MCF 10A (cell line): ENCODE measurements around the gene UBE2N. TPM values are rescaled to one million over a fixed set of nuclear protein-coding genes. Genes with fewer than 3 reads are reported as not detected.
A peak's percentile ranks its signal among the peaks of the same experiment; 100 is the strongest.
"Not testable (repeated sequence)": the region's sequence is repeated elsewhere in the genome, so short reads cannot be mapped to it uniquely, and the experiment has no call there.

ENCODE experiments used
- BruUV-seq: library from RNA; stranded (reverse); fragments of 400-500 nt; replicated peaks from 2 replicates; lab custom pipeline; 2021; lab: Mats Ljungman, UMichigan
- CTCF ChIA-PET: fragments of 300-600 bp; sonication (Branson Sonifier 250); formaldehyde crosslinking; extraction: SDS; loops from one replicate; lab custom pipeline; 2021; ENCODE audit warnings: antibody characterized with exemption, inconsistent platforms; lab: Yijun Ruan, JAX
- POLR2A ChIA-PET: fragments of 300-600, 350-650 bp; sonication (Branson Sonifier 250); formaldehyde crosslinking; extraction: SDS; loops from one replicate; lab custom pipeline; 2020; ENCODE audit warnings: antibody characterized with exemption, inconsistent platforms; lab: Yijun Ruan, JAX
- DNase-seq: peaks from one replicate; pipeline ENCODE4 v3.0.0-alpha.2; 2018; ENCODE audit not compliant: unreplicated experiment
- H3K27ac Mint-ChIP-seq: one replicate; pipeline ENCODE4 v1.8.0; 2022; ENCODE audit warnings: mild to moderate bottlenecking, low read depth, mixed read lengths; ENCODE audit not compliant: unreplicated experiment
- H3K27me3 Mint-ChIP-seq: one replicate; pipeline ENCODE4 v1.8.0; 2022; ENCODE audit warnings: mixed read lengths; ENCODE audit not compliant: insufficient read depth, unreplicated experiment
- H3K36me3 Mint-ChIP-seq: one replicate; pipeline ENCODE4 v1.8.0; 2022; ENCODE audit warnings: mild to moderate bottlenecking, moderate library complexity, mixed read lengths; ENCODE audit not compliant: insufficient read depth, unreplicated experiment
- H3K4me1 Mint-ChIP-seq: one replicate; pipeline ENCODE4 v1.8.0; 2022; ENCODE audit warnings: mixed read lengths; ENCODE audit not compliant: insufficient read depth, unreplicated experiment
- H3K4me3 Mint-ChIP-seq: one replicate; pipeline ENCODE4 v1.8.0; 2022; ENCODE audit warnings: mild to moderate bottlenecking, moderate library complexity, mixed read lengths; ENCODE audit not compliant: unreplicated experiment
- H3K9me3 Mint-ChIP-seq: one replicate; pipeline ENCODE4 v1.8.0; 2022; ENCODE audit warnings: mixed read lengths; ENCODE audit not compliant: unreplicated experiment
- CTCF ChIP-seq: fragments of 200-600 bp; IDR thresholded peaks from one replicate; pipeline ENCODE4 v1.8.0; 2022; ENCODE audit warnings: antibody characterized with exemption, mild to moderate bottlenecking; ENCODE audit not compliant: unreplicated experiment
- intact Hi-C: fragments of 100-400 bp; cut with micrococcal nuclease; formaldehyde crosslinking; loops from 2 replicates; pipeline ENCODE4 v1.14.1; 2022
- total RNA-seq: library from RNA; stranded (reverse); gene quantifications from 2 replicates; pipeline ENCODE4 v1.2.3, GENCODE V29; 2022

The UBE2N gene
- total RNA-seq, 1 experiment from 2014 or later: 144 TPM

DNA sequence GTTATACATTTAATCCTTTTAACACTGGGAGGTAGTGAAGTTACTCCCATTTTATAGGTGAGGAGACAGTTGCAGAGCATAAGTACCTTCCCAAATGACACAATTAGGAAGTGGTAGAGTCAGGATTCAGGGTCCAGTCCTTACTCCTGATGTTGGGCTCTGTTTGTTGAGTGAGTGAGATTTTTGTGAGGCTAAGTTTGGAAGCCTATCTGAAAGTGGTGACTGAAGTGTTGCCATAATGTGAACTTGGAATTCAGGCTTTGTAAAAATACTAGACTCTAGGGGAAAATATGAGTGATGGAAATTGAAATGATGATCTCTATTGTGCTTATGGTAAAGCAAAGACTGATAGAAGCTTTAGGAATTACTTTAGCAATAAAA is 61.8 kb downstream of the UBE2N start:
- H3K4me3 Mint-ChIP-seq: peak overlapping the region; percentile 98

GRCh38 chr12:93379326-93379980 is 62.3 kb downstream of the UBE2N start:
- ChIA-PET CTCF (interaction anchor here (0.6 to 6.7 kb wide), 8 partner anchors 18 to 473 kb away, joined by 3 to 64 read pairs (median 13); no protein-coding TSS in a partner anchor), POLR2A (interaction anchor here (0.6 to 6.1 kb wide), 19 partner anchors 135 to 1181 kb away, joined by 3 to 53 read pairs (median 4); partner anchors contain the start of genes CEP83 and EEA1)
- TSS peak; percentile 52 for BruUV-seq
- Mint-ChIP-seq H3K4me3 (peak overlapping the region; percentile 98), H3K27me3 (no peaks in the 10 kb centered on the region), H3K36me3 (peaks cover 9% of the 10 kb centered on the region), H3K27ac (peak overlapping the region; percentile 50), H3K9me3 (no peaks in the 10 kb centered on the region), H3K4me1 (peaks cover 24% of the 10 kb centered on the region)
- no peak for TF ChIP-seq CTCF
- peak; percentile 38 for DNase-seq
- intact Hi-C loops: loop anchor here (1.0 to 5.0 kb wide), 3 partner anchors 137 to 392 kb away; no protein-coding TSS in a partner anchor

More for the DNA sequence above, 61.8 kb downstream of the UBE2N start:
- H3K27me3 Mint-ChIP-seq: no peaks in the 10 kb centered on the region
- no peaks in the 10 kb centered on the region for H3K9me3 Mint-ChIP-seq
- H3K27ac Mint-ChIP-seq: peak overlapping the region; percentile 50
- no peak for TF ChIP-seq CTCF
- intact Hi-C loops: loop anchor here (1.0 to 5.0 kb wide), 6 partner anchors 138 to 453 kb away; partner anchors contain the start of gene EEA1
- POLR2A ChIA-PET: interaction anchor here (0.6 to 6.1 kb wide), 16 partner anchors 48 to 480 kb away, joined by 3 to 53 read pairs (median 4); partner anchors contain the start of gene EEA1
- H3K4me1 Mint-ChIP-seq: peaks cover 25% of the 10 kb centered on the region
- BruUV-seq: no TSS peak
- CTCF ChIA-PET: interaction anchor here (0.5 to 6.7 kb wide), 27 partner anchors 9 to 595 kb away, joined by 3 to 64 read pairs (median 6); no protein-coding TSS in a partner anchor
- DNase-seq: no peak
- H3K36me3 Mint-ChIP-seq: peaks cover 10% of the 10 kb centered on the region

DNA sequence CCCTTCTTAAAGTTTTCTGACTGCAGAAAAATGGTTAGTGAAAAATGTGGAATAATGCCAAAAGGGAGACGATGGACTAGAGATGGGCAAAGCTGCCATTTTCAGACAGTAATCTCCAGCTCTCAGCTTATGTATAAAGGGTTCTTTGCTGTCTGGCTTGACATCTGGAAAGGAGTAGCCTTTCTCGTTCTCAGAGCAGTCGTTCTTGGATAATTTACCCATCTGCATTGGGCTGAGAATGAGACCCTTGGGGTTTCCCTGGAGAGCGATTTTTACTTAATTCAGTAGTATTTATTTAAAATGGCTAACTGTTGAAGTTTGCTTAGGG is 62.8 kb downstream of the UBE2N start:
- no peak for DNase-seq
- H3K4me1 Mint-ChIP-seq: peaks cover 24% of the 10 kb centered on the region

GRCh38 chr12:93378196-93378997 is 63.4 kb downstream of the UBE2N start:
- H3K9me3 Mint-ChIP-seq, H3K36me3 Mint-ChIP-seq, H3K27me3 Mint-ChIP-seq, BruUV-seq: not testable (repeated sequence)
- intact Hi-C loops: loop anchor here (2.0 to 5.0 kb wide), 2 partner anchors 136 to 252 kb away; no protein-coding TSS in a partner anchor
- H3K4me1 Mint-ChIP-seq: peaks cover 24% of the 10 kb centered on the region
- peak overlapping the region; percentile 98 for H3K4me3 Mint-ChIP-seq
- peak; percentile 64 for DNase-seq
- H3K27ac Mint-ChIP-seq: peak overlapping the region; percentile 50
- CTCF ChIA-PET: interaction anchor here (6.7 kb wide), 1 partner anchor 19 kb away, joined by 40 read pairs; no protein-coding TSS in a partner anchor
- POLR2A ChIA-PET: interaction anchor here (0.7 to 6.1 kb wide), 15 partner anchors 134 to 1081 kb away, joined by 3 to 53 read pairs (median 4); partner anchors contain the start of genes CEP83 and EEA1

More for the DNA sequence above, 62.8 kb downstream of the UBE2N start:
- H3K27ac Mint-ChIP-seq: peak overlapping the region; percentile 50
- intact Hi-C loops: loop anchor here (1.0 to 5.0 kb wide), 3 partner anchors 137 to 392 kb away; no protein-coding TSS in a partner anchor
- ChIA-PET POLR2A (interaction anchor here (0.7 to 6.1 kb wide), 15 partner anchors 135 to 1182 kb away, joined by 3 to 53 read pairs (median 4); partner anchors contain the start of genes CEP83 and EEA1), CTCF (interaction anchor here (2.7 to 6.7 kb wide), 2 partner anchors 18 to 135 kb away, joined by 9 to 40 read pairs; no protein-coding TSS in a partner anchor)
- H3K9me3 Mint-ChIP-seq: no peaks in the 10 kb centered on the region
- no peak for TF ChIP-seq CTCF
- peak overlapping the region; percentile 98 for H3K4me3 Mint-ChIP-seq
- no TSS peak for BruUV-seq
- peaks cover 9% of the 10 kb centered on the region for H3K36me3 Mint-ChIP-seq
- H3K27me3 Mint-ChIP-seq: no peaks in the 10 kb centered on the region
